Fibroblast of skin of scalp (primary cell): Measurements from ENCODE around the gene SPTBN1.

Experiments
- DNase-seq: peaks from one replicate; pipeline ENCODE4 v3.0.0-alpha.2; 2013

The SPTBN1 gene

DNA sequence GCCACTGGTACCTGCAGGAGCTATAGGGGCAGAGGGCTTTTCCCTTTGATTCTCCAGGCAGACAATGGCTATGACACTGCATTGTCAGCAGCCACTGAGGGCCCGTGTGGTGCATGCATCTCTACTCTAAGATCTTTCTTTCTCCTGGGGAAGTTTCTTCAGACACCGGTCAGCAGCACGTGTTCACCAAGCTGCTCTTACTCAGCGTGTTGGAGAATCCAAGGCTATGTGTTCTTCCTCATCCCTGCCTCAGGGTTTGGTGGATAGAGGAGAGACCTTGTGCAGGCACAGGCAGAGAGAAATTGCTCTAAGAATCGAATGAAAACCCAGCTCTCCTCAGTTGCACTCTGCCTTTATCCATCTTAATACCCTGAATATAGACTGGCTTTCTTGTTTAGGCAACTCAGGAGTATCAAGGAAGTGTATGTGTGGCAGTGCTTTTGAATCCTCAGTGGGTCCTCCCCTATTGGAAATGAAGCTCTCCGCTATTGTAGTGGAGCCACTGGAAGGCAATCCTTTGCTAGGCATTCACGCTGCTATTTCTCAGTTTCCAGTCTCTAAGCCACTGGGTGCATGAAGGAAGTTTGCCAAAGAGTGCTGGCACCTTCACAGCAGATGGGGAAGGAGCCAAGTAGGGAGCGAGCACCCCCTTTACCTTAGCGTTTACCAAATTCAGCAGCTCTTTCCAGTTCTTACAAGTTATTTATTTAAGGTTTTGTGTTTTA is 180.4 kb downstream of the SPTBN1 start:
- DNase-seq = no peak

- DNase-seq = no peak
Measured at GRCh38 chr2:54638103-54638502, 182.0 kb downstream of the SPTBN1 start.

DNA sequence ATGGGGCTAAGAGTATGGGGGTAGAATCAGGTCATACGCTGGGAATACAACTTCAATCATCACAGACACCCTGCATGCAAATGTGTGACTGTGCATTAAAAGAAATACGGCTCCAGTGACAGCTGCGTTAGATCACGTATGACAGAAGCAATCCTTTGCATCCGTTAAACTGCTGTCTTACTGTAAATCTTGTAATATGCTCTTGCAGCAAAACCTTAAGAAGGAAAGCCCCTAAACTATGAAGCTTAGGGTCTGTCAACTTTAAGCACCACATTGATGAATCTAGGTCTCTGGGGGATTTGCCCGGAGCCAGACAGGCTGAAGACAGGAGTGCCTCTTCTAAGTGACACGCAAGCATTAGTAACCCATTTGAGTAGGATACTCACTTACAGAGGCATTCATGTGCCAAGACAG is 182.7 kb downstream of the SPTBN1 start:
- DNase-seq = peak; percentile 9

- DNase-seq = peak; percentile 9
Measured at GRCh38 chr2:54639609-54640008, 183.5 kb downstream of the SPTBN1 start.

DNA sequence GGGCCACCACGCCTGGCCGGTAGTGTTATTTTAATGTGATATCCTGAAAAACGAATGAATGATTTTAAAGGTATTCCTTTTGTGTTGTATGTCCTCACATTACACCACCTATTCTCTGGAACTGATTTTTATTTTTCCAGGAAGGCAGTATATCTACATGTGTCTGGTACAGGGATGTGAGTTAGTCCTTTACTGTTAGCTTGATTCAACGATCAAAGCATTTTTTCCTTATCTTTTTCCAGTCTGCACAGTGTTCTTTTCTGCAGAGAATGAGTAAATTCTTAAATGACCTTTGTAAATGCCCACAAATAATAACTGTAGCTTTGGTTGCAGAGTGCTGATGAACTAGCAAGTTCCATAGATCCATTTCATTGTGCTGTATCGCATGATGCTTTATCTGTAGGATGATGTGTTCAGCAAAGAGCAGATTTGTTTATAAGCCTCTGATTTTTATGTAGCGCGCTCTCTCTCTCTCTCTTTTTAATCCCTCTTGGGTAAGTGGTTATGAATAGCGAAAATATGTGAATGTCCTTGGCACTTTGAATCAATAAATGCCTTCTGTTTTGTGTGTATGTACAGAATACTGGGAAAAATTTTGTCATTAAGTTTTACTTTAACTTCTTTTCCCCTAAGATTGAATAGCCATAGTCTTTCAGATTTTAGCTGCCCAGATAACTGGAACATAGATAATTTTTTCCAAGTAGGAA is 184.9 kb downstream of the SPTBN1 start:
- DNase-seq = no peak

- DNase-seq = no peak
Measured at GRCh38 chr2:54641988-54642387, 185.9 kb downstream of the SPTBN1 start.

GRCh38 chr2:54642677-54643430 is 186.7 kb downstream of the SPTBN1 start:
- DNase-seq = no peak

DNA sequence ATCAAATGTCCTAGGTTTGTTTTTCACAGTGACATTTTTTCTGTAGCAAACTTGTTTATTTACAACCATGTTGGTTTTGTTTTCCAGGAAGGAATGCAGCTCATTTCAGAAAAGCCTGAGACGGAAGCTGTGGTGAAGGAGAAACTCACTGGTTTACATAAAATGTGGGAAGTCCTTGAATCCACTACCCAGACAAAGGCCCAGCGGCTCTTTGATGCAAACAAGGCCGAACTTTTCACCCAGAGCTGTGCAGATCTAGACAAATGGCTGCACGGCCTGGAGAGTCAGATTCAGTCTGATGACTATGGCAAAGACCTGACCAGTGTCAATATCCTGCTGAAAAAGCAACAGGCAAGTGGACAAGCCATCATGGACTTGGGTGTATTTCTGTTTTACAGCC is 188.1 kb downstream of the SPTBN1 start:
- no peak for DNase-seq

DNA sequence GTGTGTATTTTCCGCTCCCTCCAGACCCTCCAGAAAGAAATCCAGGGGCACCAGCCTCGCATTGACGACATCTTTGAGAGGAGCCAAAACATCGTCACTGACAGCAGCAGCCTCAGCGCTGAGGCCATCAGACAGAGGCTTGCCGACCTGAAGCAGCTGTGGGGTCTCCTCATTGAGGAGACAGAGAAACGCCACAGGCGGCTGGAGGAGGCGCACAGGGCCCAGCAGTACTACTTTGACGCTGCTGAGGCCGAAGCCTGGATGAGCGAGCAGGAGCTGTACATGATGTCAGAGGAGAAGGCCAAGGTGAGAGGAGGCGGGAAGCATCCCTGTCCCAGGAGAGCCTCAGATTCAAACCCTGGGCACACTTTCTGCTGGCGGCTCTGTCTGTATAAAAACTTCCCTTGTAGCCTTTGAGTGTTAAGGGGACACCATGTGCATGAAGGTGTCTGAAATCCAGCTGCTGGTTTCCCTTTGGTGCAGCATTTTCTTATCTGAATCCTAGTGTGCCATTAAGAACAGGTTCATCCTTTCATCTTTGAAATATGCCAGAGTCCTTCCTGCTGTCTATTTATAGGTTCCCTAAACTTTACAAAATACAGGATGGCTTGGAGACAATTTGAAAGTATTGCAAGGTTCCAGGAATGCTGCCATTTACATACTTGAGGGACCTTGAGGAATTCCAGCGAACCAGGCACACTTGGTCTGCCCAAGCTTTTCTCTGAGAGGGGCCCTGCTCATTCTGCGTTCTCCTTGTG is 190.2 kb downstream of the SPTBN1 start:
- no peak for DNase-seq

- DNase-seq = no peak
Measured at GRCh38 chr2:54648256-54648655, 192.1 kb downstream of the SPTBN1 start.

DNA sequence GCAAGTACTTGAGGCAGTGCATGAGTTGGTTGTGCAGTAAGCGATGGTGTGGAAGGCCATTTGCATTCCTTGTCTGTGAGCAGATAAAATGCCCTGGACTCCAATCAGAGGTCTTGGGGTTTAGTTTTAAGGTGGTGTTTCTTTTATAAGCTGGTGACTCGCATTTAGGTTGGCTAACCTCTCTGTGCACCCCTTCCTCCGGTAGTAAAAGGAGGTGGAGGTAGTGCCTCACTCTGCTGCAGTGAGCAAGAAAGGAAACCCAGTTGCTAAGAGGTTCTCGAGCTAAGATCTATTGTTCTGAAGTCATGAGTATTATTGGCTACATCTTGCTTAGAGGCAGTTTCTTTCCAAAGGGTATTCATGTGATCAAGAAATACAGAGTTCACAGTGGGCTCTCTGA is 193.1 kb downstream of the SPTBN1 start:
- DNase-seq = no peak

- no peak for DNase-seq
Measured at GRCh38 chr2:54649633-54650032, 193.5 kb downstream of the SPTBN1 start.

GRCh38 chr2:54650612-54651011 is 194.5 kb downstream of the SPTBN1 start:
- no peak for DNase-seq

GRCh38 chr2:54651291-54651690 is 195.2 kb downstream of the SPTBN1 start:
- no peak for DNase-seq

DNA sequence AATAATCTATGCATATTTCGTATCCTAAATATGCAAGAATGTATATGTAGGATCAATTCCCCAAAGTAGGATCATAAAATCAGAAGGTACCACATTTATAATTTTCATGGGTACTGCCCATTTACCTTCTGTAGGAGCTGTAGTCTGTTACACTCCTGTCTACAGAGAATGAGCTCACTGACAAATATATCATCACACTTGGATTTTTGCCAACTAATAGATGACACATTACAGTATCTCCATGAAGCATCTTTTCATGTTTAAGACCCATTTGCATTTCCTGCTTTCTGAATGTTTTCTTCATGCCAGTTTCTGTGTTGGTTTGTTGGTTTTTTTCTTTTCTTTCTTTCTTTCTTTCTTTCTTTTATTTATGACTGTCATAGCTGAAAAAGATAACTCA is 196.4 kb downstream of the SPTBN1 start:
- DNase-seq = peak; percentile 31

GRCh38 chr2:54653572-54654204 is 197.6 kb downstream of the SPTBN1 start:
- no peak for DNase-seq

GRCh38 chr2:54655046-54655809 is 199.1 kb downstream of the SPTBN1 start:
- no peak for DNase-seq

- no peak for DNase-seq
Measured at GRCh38 chr2:54656863-54657262, 200.7 kb downstream of the SPTBN1 start.

GRCh38 chr2:54657664-54658083 is 201.5 kb downstream of the SPTBN1 start:
- DNase-seq = peak; percentile 35

DNA sequence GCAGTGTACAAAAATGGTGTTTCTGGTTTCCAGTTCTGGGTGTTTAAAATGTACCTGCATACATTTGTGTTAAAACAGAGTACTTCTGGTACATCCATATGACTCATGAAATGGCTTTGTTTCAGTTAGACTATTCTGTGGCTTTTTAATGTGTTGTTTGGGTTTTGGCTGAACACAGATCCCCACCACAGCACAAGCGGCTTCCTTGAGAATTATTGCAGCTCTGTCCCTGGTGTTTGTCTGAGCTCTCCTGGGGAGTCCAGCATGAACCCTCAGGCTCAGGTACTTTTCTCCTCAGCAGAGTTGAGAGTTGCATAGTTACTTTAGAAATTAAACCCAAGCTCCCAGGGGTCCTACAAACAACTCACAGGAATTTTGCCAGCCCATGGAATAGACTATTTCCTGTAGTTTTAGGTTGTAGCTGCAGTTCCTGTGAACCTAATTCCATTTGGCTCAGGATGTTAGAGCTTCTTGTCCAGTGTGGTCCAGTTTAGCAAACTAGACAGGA is 202.5 kb downstream of the SPTBN1 start:
- peak; percentile 53 for DNase-seq

DNA sequence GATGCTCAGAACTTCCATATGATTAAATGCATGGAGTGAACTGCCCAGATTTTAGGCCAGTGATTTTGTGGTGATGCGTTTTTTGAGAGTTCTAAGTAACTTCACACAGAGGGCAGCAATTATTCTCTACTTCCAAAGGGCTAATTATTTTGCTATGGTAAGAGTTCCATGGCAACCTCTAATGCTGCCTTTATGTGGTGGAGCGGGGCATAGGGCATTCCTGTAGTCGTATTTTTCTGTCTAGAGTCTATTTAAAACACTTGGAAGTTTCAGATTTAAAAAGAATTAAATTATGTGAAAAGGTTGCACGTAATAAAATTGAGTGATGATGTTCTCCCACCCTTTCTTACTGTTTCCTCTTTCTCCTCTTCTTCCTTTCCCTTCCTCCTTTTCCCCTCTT is 203.4 kb downstream of the SPTBN1 start:
- no peak for DNase-seq
